ENCODE measurements around the gene CPSF4.

CPSF4 gene

GRCh38 chr7:99504603-99505323 lies 66.0 kb downstream of the CPSF4 start, which contains the start of gene ZKSCAN5:
ZKSCAN5 (plus strand) TSS chr7:99504662; CDS start chr7:99506045, 1,383 bp downstream.
- peaks cover 1% of the 10 kb centered on the region; the same call in 1 of the 2 replicates for H3K36me3 ChIP-seq (ENCODE audit: control insufficient read depth, insufficient read depth, low read length)

GRCh38 chr7:99505324-99505662 lies 66.5 kb downstream of the CPSF4 start:
- no peak for TF ChIP-seq CTCF (IDR thresholded peaks at IDR 0.05; ENCODE audit: insufficient read depth, low read length, poor library complexity, severe bottlenecking)
- Histone ChIP-seq H3K36me3 (ENCODE audit: control insufficient read depth, insufficient read depth, low read length) (peaks cover 1% of the 10 kb centered on the region; the same call in 1 of the 2 replicates), H3K27me3 (replicated peaks; ENCODE audit: control insufficient read depth, insufficient read depth, low read length) (no peaks in the 10 kb centered on the region), H3K4me3 (replicated peaks; ENCODE audit: low read depth, low read length) (peak overlapping the region; percentile 88)
- DNase-seq (ENCODE audit: extremely low read depth, insufficient read length): no peak

More at GRCh38 chr7:99504603-99505323, 66.0 kb downstream of the CPSF4 start, which contains the start of gene ZKSCAN5:
- no peak for TF ChIP-seq CTCF (IDR thresholded peaks at IDR 0.05; ENCODE audit: insufficient read depth, low read length, poor library complexity, severe bottlenecking)
- no peaks in the 10 kb centered on the region for H3K27me3 ChIP-seq (replicated peaks; ENCODE audit: control insufficient read depth, insufficient read depth, low read length)
- H3K4me3 ChIP-seq (replicated peaks; ENCODE audit: low read depth, low read length): peak within 1 kb of the TSS; percentile 88
- peak; percentile 97 for DNase-seq (ENCODE audit: extremely low read depth, insufficient read length)

Measured in GM06990 (cell line).